DND-41 (cell line): ENCODE data around the gene BRAF.

Experiments
- EZH2 ChIP-seq: IDR thresholded peaks from 3 replicates; pipeline ENCODE4 v1.6.1; 2012; ENCODE audit warnings: borderline replicate concordance, low read depth, mild to moderate bottlenecking, moderate library complexity, low read length, inconsistent platforms; ENCODE audit not compliant: severe bottlenecking
- TF ChIP-seq, protein P1 (sequence below): IDR thresholded peaks from 2 replicates; pipeline ENCODE4 v1.5.1; 2012; ENCODE audit warnings: borderline replicate concordance, low read length, moderate library complexity, mild to moderate bottlenecking; ENCODE audit not compliant: poor library complexity, severe bottlenecking; ENCODE audit errors: extremely low read depth

DNA sequence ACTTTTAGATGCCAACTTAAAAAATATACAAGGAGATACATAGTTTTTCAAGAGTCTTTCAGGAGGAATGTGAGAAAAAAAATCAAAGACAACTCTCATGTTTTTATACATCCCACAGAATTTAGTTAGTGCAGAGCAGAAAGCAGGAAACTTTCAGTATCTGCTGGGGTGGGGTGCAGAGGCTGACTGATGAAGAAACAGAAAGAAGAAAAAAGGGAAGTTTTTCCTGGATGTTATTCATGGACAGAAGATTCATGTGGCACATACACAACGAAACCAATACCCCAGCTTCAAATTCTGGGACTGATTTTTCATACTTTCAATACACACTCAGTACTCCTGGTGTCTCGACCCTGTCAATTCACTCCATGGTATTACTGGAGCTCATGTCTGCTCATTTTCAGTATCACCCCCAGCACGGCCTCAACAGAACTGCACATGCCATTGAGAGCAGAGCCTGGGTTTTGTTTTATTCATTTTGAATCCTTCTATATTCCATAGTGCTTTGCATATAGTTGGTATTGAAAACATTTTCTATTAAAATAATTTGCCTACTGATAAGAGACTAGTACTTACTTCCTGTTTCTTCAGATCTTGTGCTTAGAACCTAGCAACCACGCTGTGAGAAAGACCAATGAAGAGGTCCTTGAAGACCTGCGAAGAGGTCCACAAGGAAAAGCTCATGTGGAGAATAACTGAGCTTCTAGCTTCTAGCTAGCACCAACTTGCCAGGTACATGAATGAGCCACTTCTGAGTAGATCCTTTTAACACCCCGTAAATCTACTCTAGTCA lies 179.3 kb downstream of the BRAF start:
- TF ChIP-seq, protein P1, sequence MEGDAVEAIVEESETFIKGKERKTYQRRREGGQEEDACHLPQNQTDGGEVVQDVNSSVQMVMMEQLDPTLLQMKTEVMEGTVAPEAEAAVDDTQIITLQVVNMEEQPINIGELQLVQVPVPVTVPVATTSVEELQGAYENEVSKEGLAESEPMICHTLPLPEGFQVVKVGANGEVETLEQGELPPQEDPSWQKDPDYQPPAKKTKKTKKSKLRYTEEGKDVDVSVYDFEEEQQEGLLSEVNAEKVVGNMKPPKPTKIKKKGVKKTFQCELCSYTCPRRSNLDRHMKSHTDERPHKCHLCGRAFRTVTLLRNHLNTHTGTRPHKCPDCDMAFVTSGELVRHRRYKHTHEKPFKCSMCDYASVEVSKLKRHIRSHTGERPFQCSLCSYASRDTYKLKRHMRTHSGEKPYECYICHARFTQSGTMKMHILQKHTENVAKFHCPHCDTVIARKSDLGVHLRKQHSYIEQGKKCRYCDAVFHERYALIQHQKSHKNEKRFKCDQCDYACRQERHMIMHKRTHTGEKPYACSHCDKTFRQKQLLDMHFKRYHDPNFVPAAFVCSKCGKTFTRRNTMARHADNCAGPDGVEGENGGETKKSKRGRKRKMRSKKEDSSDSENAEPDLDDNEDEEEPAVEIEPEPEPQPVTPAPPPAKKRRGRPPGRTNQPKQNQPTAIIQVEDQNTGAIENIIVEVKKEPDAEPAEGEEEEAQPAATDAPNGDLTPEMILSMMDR = no peak
- TF ChIP-seq EZH2 = no peak
